Panc1 (cell line): ENCODE measurements around the gene IFFO2. TPM values are rescaled to one million over a fixed set of nuclear protein-coding genes. Genes with fewer than 3 reads are reported as not detected.

ENCODE experiments used
- ATAC-seq: fragments of 200-7000 bp; cut with Tn5 transposase; 2 replicates; pipeline ENCODE4 v1.9.1; 2020; ENCODE audit warnings: mild to moderate bottlenecking, moderate library complexity
- BruUV-seq: library from RNA; stranded (reverse); fragments of 400-500 nt; replicated peaks from 2 replicates; lab custom pipeline; 2021; lab: Mats Ljungman, UMichigan
- CTCF ChIA-PET: fragments of 300-600 bp; sonication (Branson Sonifier 250); formaldehyde crosslinking; loops from one replicate; lab custom pipeline; 2022; ENCODE audit warnings: antibody characterized with exemption; lab: Charles Lee
- POLR2A ChIA-PET: fragments of 300-600 bp; sonication (Branson Sonifier 250); formaldehyde crosslinking; loops from one replicate; lab custom pipeline; 2022; ENCODE audit warnings: antibody characterized with exemption; lab: Charles Lee
- DNase-seq: peaks from one replicate; pipeline ENCODE4 v3.0.0-alpha.2; 2010; ENCODE audit warnings: low read depth, low spot score
- H3K27ac ChIP-seq: 2 replicates; pipeline ENCODE4 v1.5.1; 2011; ENCODE audit warnings: mild to moderate bottlenecking, low read length, inconsistent platforms
- H3K27me3 ChIP-seq: fragments of 200-500 bp; sonication (Bioruptor generic); 2 replicates; pipeline ENCODE4 v1.6.0; 2014; ENCODE audit warnings: low read length, inconsistent platforms; ENCODE audit not compliant: control insufficient read depth, insufficient read depth
- H3K36me3 ChIP-seq: fragments of 200-500 bp; sonication (Bioruptor generic); 2 replicates; pipeline ENCODE4 v1.5.1; 2014; ENCODE audit warnings: inconsistent platforms, mild to moderate bottlenecking, low read length, moderate library complexity; ENCODE audit not compliant: control insufficient read depth, insufficient read depth
- H3K4me1 ChIP-seq: 2 replicates; pipeline ENCODE4 v1.5.1; 2011; ENCODE audit warnings: inconsistent platforms, mild to moderate bottlenecking, low read length, moderate library complexity; ENCODE audit not compliant: control insufficient read depth, insufficient read depth
- H3K4me3 ChIP-seq, 2 experiments: 2 replicates each; pipeline ENCODE4 v1.5.1; 2011 to 2012; ENCODE audit warnings: low read depth in 2 of 2, low read length in 2 of 2, mild to moderate bottlenecking in 2 of 2, inconsistent platforms in 1 of 2, moderate library complexity in 1 of 2
- H3K9me3 ChIP-seq: fragments of 200-500 bp; sonication (Bioruptor generic); 2 replicates; pipeline ENCODE4 v1.5.1; 2014; ENCODE audit warnings: low read depth, mild to moderate bottlenecking, inconsistent platforms, low read length, moderate library complexity; ENCODE audit not compliant: control insufficient read depth, insufficient read depth
- POLR2AphosphoS5 ChIP-seq: IDR thresholded peaks from 2 replicates; pipeline ENCODE4 v1.6.1; 2012; ENCODE audit warnings: mild to moderate bottlenecking, low read depth, low read length, moderate library complexity
- SIN3A ChIP-seq: IDR thresholded peaks from 2 replicates; pipeline ENCODE4 v1.6.1; 2012; ENCODE audit warnings: low read depth, mild to moderate bottlenecking, low read length, moderate library complexity, borderline replicate concordance; ENCODE audit not compliant: insufficient read depth
- TCF7L2 ChIP-seq: IDR thresholded peaks from 2 replicates; pipeline ENCODE4 v1.6.1; 2011; ENCODE audit warnings: mild to moderate bottlenecking, low read depth, low read length, inconsistent platforms
- in situ Hi-C: cut with HindIII; loops from 2 replicates; pipeline ENCODE4 v1.10.0; 2016; ENCODE audit warnings: low sequenced_read_pairs, low pct_unique_long_range_greater_than_20kb
- intact Hi-C: fragments of 100-400 bp; cut with micrococcal nuclease; formaldehyde crosslinking; loops from one replicate; pipeline ENCODE4 v1.10.0; 2022; ENCODE audit not compliant: unreplicated experiment
- total RNA-seq: library from RNA; stranded (reverse); gene quantifications from one replicate; pipeline ENCODE4 v1.2.1, GENCODE V29; 2021; ENCODE audit not compliant: unreplicated experiment
- TF ChIP-seq, protein P1 (sequence below), 2 experiments: IDR thresholded peaks; 2 replicates each; pipeline ENCODE4 v1.6.1; 2011 to 2012; ENCODE audit warnings: low read depth in 2 of 2, control low read depth in 1 of 2, low read length in 1 of 2, mild to moderate bottlenecking in 1 of 2, moderate library complexity in 1 of 2; ENCODE audit not compliant: insufficient read depth in 1 of 2
- TF ChIP-seq, protein P2 (sequence below): fragments of 450-650 bp; IDR thresholded peaks from 2 replicates; pipeline ENCODE4 v1.5.1; 2017; ENCODE audit warnings: mild to moderate bottlenecking

Gene IFFO2
- total RNA-seq, 1 experiment from 2014 or later, result 59.4 TPM

DNA sequence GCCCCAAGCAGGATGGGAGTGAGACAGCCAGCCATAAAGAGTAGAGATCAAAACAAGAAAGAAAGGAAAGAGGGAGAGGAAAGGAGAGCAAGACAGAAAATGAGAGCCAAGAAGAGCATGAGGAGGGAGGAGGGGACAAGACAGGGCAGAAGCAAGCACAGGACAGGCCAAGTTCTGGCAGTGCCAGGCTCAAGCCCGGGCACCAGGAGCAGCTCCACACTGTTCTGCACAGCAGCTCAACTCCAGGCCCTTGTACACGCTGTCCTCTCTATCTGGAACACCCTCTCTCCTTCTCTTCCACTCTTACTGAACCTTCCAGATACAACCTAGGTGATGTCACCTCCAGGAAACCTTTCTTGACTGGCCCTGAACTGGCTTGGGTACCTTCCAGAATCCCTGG lies 11.7 kb downstream of the IFFO2 start:
- Histone ChIP-seq H3K4me1 (peaks cover 88% of the 10 kb centered on the region), H3K4me3 (no peak overlapping the region), H3K9me3 (no peaks in the 10 kb centered on the region), H3K27me3 (no peaks in the 10 kb centered on the region), H3K27ac (peak overlapping the region; percentile 89), H3K36me3 (no peaks in the 10 kb centered on the region)
- in situ Hi-C loops (no loop called here), intact Hi-C loops (no loop called here)
- no TSS peak for BruUV-seq
- TF ChIP-seq, protein P1, sequence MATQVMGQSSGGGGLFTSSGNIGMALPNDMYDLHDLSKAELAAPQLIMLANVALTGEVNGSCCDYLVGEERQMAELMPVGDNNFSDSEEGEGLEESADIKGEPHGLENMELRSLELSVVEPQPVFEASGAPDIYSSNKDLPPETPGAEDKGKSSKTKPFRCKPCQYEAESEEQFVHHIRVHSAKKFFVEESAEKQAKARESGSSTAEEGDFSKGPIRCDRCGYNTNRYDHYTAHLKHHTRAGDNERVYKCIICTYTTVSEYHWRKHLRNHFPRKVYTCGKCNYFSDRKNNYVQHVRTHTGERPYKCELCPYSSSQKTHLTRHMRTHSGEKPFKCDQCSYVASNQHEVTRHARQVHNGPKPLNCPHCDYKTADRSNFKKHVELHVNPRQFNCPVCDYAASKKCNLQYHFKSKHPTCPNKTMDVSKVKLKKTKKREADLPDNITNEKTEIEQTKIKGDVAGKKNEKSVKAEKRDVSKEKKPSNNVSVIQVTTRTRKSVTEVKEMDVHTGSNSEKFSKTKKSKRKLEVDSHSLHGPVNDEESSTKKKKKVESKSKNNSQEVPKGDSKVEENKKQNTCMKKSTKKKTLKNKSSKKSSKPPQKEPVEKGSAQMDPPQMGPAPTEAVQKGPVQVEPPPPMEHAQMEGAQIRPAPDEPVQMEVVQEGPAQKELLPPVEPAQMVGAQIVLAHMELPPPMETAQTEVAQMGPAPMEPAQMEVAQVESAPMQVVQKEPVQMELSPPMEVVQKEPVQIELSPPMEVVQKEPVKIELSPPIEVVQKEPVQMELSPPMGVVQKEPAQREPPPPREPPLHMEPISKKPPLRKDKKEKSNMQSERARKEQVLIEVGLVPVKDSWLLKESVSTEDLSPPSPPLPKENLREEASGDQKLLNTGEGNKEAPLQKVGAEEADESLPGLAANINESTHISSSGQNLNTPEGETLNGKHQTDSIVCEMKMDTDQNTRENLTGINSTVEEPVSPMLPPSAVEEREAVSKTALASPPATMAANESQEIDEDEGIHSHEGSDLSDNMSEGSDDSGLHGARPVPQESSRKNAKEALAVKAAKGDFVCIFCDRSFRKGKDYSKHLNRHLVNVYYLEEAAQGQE (IDR thresholded peaks at IDR 0.05; ENCODE audit: insufficient read depth in 1 of 2, low read depth in 2 of 2, low read length in 1 of 2), result no peak
- TF ChIP-seq, protein P2, sequence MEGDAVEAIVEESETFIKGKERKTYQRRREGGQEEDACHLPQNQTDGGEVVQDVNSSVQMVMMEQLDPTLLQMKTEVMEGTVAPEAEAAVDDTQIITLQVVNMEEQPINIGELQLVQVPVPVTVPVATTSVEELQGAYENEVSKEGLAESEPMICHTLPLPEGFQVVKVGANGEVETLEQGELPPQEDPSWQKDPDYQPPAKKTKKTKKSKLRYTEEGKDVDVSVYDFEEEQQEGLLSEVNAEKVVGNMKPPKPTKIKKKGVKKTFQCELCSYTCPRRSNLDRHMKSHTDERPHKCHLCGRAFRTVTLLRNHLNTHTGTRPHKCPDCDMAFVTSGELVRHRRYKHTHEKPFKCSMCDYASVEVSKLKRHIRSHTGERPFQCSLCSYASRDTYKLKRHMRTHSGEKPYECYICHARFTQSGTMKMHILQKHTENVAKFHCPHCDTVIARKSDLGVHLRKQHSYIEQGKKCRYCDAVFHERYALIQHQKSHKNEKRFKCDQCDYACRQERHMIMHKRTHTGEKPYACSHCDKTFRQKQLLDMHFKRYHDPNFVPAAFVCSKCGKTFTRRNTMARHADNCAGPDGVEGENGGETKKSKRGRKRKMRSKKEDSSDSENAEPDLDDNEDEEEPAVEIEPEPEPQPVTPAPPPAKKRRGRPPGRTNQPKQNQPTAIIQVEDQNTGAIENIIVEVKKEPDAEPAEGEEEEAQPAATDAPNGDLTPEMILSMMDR, result no peak
- no peak for TF ChIP-seq TCF7L2
- TF ChIP-seq SIN3A, result no peak
- TF ChIP-seq POLR2AphosphoS5, result no peak
- DNase-seq (no peak), ATAC-seq (no peak)
- CTCF ChIA-PET, result no interaction called here
- POLR2A ChIA-PET, result no interaction called here

DNA sequence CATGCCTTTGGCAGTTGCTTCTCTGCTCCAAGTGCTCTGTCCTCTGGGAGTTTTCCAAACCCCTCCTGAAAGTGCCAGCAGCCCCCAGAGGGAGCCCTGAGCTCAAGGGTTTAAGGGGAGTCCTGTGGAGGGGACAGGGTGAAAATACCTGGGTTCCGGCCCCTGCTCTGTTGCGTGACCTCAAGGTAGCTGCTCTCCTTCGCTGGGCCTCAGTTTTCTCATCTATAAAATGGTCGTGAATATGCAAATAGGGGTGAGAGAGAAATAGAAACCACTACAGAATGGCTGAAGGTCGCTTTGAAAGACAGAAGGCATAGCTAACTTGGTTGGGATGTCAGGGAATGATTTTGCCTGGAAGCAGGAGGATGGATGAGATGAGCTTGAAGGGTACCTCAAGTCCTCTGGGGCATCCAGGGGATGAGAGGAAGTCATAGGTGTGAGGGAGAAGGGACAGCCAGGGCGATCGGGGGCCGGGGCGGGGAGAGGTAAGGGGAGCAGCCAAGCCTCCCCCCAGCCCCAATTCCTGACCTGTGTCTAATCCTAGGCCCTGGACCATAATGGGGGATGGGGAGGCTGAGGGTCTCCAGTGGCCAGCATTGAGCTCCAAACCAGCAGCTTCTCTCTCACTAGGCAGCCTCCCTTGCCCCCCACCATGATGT lies 12.4 kb downstream of the IFFO2 start:
- no peak for ATAC-seq
- BruUV-seq, result no TSS peak
- H3K27me3 ChIP-seq, result no peaks in the 10 kb centered on the region
- intact Hi-C loops (no loop called here), in situ Hi-C loops (no loop called here)
- no peak overlapping the region for H3K4me3 ChIP-seq
- H3K9me3 ChIP-seq, result no peaks in the 10 kb centered on the region
- ChIA-PET POLR2A (no interaction called here), CTCF (no interaction called here)
- TF ChIP-seq, protein P1 (IDR thresholded peaks at IDR 0.05; ENCODE audit: insufficient read depth in 1 of 2, low read depth in 2 of 2, low read length in 1 of 2), result no peak
- no peak for TF ChIP-seq SIN3A
- no peak for TF ChIP-seq POLR2AphosphoS5
- TF ChIP-seq TCF7L2, result no peak
- TF ChIP-seq, protein P2, result no peak
- peaks cover 88% of the 10 kb centered on the region for H3K4me1 ChIP-seq
- no peaks in the 10 kb centered on the region for H3K36me3 ChIP-seq
- DNase-seq, result no peak
- H3K27ac ChIP-seq, result peak overlapping the region; percentile 89
